ENCODE measurements around the gene PRDM12.
"Not testable (repeated sequence)": the region's sequence is repeated elsewhere in the genome, so short reads cannot be mapped to it uniquely, and the experiment has no call there.

PRDM12 gene

GRCh38 chr9:130665431-130666392, 1.3 kb downstream of the PRDM12 start:
- no peak for DNase-seq

DNA sequence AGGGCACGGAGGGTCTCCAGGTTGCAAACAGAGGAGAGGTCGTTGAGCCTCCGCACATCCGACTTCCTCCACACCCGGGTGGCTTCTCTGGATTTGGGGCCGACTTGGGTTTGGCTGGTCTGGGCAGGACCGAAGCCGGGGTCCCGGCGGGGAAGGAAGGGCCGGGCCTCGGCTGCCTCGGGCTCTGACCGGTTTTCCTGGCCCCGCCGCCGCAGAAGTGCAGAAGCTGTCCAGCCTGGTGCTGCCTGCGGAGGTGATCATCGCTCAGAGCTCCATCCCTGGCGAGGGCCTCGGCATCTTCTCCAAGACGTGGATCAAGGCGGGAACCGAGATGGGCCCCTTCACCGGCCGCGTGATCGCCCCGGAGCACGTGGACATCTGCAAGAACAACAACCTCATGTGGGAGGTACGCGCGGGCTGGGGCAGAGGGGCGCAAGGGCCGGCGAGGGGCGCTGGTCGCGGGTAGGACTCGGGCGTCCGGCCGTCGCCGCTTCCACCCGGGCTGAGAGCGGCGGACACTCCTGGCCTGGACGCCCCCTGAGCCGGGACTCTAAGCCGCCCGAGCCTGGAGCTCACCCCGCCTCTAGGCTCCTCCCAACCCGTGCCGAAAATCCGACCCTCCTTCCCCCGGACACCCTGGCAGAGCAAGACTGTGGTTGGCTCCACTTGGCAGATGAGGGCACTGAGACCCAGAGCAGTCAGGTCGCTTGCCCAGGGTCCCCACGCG, 2.2 kb downstream of the PRDM12 start:
- no peak for DNase-seq

DNA sequence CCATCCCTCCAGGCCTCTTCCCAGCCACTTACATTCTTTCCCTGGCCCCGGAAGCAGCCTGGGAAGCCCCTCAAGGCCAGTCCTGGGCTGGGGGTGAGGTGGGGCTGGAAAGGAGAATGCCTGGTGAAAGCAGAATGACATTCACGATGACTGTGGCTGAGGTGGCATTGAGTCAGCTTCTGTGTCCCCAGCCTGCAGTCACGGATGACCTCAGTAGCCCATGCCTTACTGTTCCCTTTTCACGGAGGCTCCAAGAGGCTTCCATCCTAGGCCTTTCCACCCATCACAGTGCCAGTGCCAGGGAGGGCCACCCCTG, 2.7 kb downstream of the PRDM12 start:
- no peak for DNase-seq

DNA sequence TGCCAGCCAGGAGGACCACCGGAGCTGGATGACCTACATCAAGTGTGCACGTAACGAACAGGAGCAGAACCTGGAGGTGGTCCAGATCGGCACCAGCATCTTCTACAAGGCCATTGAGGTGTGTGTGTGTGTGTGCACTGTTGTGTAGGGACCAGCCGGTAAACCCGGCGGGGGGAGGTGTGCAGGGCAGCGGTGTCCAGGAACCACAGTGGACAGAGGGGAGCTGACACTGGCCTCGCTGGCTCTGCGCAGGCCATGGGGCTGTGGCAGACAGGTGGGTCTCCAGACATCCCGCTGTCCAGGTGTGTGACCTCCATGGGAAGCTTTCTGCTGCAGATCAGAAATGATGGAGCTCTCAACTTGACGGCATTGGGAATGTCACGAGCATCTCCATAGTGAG, 3.8 kb downstream of the PRDM12 start:
- DNase-seq, result no peak

DNA sequence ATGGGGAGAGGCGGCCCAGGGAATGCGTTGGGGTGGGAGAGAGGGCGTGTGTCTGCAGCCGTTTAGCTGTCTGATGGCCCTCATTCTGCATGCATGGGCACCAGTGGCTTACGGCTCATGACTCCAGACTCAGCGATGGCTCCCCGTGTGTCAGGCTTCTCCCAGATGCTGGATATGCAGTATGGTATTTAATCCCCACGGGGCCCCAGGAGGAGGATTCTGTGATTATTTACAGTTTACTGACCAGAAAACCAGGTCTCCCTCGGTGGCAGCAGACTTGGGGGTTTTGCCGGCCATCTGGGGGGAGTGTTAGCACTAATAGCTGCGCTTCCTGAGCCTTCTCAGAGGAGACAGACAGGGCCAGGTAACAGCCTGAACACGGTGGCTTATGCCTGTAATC, 4.3 kb downstream of the PRDM12 start:
- no peak for DNase-seq

GRCh38 chr9:130669965-130670364, 5.6 kb downstream of the PRDM12 start:
- no peak for DNase-seq

DNA sequence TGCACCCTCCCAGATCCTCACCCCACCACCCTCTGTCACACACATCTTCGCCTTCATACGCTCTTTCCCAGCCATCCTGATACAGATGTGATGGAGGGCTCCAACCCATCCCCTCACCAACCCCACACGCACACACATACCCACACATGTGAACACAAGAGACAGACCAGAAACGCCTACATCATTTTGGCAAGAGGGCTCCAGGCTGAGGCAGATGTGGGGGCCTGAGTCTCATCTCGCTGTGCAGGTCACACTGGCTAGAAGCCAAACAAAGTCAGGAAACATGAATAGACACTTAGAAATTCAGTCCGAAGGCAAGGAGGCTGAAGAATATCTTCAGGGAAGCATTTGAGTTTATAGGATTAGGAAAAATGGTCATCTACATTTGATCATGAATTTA, 6.2 kb downstream of the PRDM12 start:
- no peak for DNase-seq

- no peak for DNase-seq
Observed at GRCh38 chr9:130672466-130672865, 8.1 kb downstream of the PRDM12 start.

GRCh38 chr9:130672933-130673615, 8.7 kb downstream of the PRDM12 start:
- DNase-seq, result no peak

DNA sequence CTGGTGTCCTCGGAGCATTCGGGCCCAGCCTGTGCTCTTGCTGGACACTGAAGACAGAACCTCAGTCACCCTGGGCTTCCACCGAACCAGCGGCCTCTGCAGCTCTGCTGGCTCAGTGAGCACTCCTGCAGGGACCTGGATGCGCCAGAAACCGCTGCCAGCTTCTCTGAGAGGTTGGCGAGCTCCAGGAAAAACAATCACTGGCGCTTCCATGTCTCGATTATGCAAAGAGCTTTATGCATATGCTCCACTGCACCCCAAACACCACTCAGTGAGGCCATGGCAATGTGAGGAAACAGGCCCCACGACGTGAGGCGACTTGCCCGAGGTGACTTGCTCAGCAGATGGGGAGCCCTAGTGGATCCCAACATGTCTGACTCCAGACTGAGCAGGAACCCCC, 11.0 kb downstream of the PRDM12 start:
- DNase-seq, result no peak

- DNase-seq, result no peak
Observed at GRCh38 chr9:130677252-130677651, 12.9 kb downstream of the PRDM12 start.

- peak; percentile 65 for DNase-seq
Observed at GRCh38 chr9:130680836-130681768, 16.7 kb downstream of the PRDM12 start.

- no peak for DNase-seq
Observed at GRCh38 chr9:130681769-130682420, 17.5 kb downstream of the PRDM12 start.

DNA sequence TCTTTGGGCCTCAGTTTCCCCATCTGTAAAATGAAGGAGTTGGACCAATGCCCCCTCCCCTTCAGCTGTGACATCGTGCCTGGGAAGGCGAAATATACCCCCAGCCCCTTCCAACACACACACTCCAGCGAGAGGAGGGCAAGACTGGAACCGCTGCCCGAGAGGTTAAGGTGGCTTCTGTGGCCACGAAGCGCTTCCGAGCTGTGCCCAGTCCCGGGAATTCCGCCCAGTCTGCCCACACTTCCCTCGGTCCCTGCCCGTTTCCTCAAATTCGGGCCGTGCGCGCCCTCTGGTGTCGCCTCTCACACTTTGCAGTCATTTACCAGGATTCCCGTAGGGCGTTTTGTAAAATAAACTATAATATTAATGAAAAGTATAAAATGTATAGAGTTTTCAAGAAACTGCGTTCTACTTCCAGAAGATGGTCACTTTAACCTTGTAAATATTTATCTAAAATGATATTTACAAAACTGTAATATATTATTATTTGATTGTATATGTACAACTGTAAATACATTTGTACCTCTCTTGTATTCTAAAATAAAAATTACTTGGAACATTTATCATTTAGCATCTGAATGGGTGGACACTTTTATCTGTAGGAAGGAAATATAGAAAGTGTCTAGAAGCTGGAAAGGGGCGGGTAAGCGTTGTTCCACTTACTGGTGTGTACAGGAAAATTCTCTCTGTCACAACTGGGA, 18.2 kb downstream of the PRDM12 start:
- DNase-seq, result peak; percentile 70

- no peak for DNase-seq
Observed at GRCh38 chr9:130685104-130685503, 20.7 kb downstream of the PRDM12 start.

DNA sequence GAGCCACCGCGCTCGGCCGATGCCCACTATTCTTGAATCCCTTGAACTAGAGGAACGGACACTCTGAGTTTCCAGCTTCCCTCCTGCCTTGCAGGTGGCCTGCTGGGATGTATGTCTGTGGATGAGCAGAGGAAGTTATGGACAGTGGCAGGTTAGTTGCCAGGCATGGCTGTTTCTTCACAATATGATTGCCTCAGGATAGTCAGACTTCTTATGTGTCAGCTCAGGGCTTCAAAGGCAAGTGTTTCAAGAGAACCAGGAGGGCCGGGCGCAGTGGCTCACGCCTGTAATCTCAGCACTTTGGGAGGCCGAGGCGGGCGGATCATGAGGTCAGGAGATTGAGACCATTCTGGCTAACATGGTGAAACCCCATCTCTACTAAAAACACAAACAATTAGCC, 21.6 kb downstream of the PRDM12 start:
- not testable (repeated sequence) for DNase-seq

- no peak for DNase-seq
Observed at GRCh38 chr9:130687615-130688014, 23.2 kb downstream of the PRDM12 start.

- no peak for DNase-seq
Observed at GRCh38 chr9:130688072-130688471, 23.7 kb downstream of the PRDM12 start.

DNA sequence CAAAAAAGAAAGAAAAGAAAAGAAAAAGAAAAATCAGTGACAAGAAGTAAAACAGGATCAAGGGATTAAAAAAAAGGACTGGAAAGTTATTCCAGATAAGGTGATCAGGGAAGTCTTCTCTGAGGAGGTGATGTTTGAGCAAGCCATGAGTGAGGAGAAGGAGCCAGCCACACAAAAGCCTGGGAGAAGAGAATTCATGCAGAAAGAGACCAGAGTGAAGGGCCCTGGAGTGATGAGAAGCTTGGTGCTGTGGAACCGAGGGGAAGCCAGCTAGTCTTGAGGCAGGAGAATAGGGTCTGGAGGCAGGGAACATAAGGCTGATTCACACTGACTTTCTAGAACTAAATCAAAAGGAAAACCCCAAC, 25.2 kb downstream of the PRDM12 start:
- DNase-seq, result no peak

DNA sequence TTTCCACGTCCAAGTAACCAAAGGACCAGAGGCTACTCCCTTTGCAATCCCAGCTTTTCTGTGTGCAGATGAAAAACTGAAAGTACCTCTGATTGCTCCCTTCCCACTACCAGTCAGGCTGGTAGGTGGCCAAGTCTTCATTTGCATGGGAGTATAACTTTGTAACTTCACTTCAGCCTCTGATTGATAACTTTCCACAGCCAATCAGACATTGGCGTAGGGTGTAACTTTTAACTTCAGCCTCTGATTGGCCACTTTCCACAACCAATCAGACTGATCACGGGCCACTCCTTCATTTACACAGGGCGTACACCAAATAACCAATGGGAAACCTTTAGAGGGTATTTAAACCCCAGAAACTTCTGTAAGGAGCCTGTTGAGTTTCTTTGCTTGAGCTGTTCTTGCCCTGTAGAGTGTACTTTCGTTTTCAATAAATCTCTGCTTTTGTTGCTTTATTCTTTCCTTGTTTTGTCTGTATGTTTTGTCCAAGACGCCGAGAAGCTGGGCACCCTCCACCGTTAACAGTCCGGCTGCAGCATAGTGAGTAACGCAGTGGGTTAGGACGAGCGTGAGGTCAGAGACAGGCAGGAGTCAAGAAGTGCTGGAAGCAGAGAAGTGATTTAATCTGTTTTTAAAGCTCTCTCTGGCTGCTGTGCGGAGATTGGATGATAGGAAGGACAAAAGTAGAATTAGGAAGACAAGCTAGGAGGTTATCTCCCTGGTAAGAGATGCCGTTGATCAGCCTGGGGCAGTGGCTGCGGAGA, 25.7 kb downstream of the PRDM12 start:
- DNase-seq, result peak; percentile 84

DNA sequence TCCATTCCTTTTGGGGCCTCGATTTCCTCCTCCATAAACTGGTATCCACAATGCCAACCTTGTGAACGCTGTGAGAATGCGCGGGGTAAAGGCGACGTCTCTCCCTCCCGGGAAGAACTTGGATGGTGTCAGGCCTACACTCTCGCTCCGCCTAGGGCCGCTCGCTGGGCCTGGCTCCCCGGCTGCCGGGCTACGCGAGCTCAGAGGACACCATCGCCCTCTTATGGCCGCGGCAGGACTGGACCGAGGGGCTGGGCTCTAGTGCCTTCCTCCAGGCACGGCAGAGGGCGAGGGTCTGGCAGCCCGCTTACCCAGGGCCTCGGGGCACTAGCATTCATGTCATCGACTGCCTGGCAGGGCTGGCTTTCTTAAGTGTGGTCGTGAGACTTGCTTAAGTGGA, 27.9 kb downstream of the PRDM12 start:
- no peak for DNase-seq
